Left renal pelvis (tissue), 4 donors: Measurements from ENCODE around the gene WFDC8. TPM values are rescaled to one million over a fixed set of nuclear protein-coding genes. Genes with fewer than 3 reads are reported as not detected.

Source experiments
- polyA plus RNA-seq, 4 donors: library from polyadenylated mRNA; unstranded; fragments of 120-200 nt; gene quantifications; one replicate each; pipeline ENCODE4 v1.2.1, GENCODE V29; 2013; ENCODE audit not compliant: insufficient read length in 4 of 4

Gene WFDC8
- polyA plus RNA-seq, 4 donors = 0.14 to 0.21 (median 0.14) TPM; not detected in 1

Other genes starting within 250 kb of the WFDC8 start
- gene SDC4, start 230.9 kb downstream of the WFDC8 start, polyA plus RNA-seq = 100 to 1,000 TPM in 3 of 4 donors, 10 to 100 TPM in 1; 36.5 to 173 (median 163) TPM
- 10 to 100 TPM; 27.8 to 32.4 (median 31.9) TPM for gene SYS1, start 216.1 kb downstream of the WFDC8 start, polyA plus RNA-seq
- 1 to 10 TPM in 2 of 4 donors, under 1 TPM in 2; 0.42 to 1.8 (median 1.2) TPM for gene TP53TG5, start 201.0 kb downstream of the WFDC8 start, polyA plus RNA-seq
- gene DBNDD2, start 171.0 kb downstream of the WFDC8 start, polyA plus RNA-seq = 10 to 100 TPM; 14.4 to 26.6 (median 25.3) TPM
- gene PIGT, start 163.1 kb downstream of the WFDC8 start, polyA plus RNA-seq = 100 to 1,000 TPM in 2 of 4 donors, 10 to 100 TPM in 2; 98.6 to 102 (median 100) TPM
- gene WFDC2, start 109.5 kb downstream of the WFDC8 start, polyA plus RNA-seq = 100 to 1,000 TPM in 3 of 4 donors, 10 to 100 TPM in 1; 10.7 to 228 (median 172) TPM
- not detected for gene SPINT3, start 63.7 kb downstream of the WFDC8 start, polyA plus RNA-seq
- gene WFDC6, start 39.8 kb downstream of the WFDC8 start, polyA plus RNA-seq = under 1 TPM in 1 of 4 donors, not detected in 3; 0.24 TPM
- under 1 TPM in 3 of 4 donors, not detected in 1; 0.13 to 0.50 (median 0.17) TPM for gene EPPIN, start 31.9 kb downstream of the WFDC8 start, polyA plus RNA-seq
- not detected for gene WFDC10A, start 50.5 kb upstream of the WFDC8 start, polyA plus RNA-seq
- not detected for gene WFDC9, start 52.0 kb upstream of the WFDC8 start, polyA plus RNA-seq
- not detected for gene WFDC11, start 91.0 kb upstream of the WFDC8 start, polyA plus RNA-seq
- under 1 TPM in 1 of 4 donors, not detected in 3; 0.13 TPM for gene WFDC13, start 122.8 kb upstream of the WFDC8 start, polyA plus RNA-seq
- not detected for gene WFDC10B, start 125.7 kb upstream of the WFDC8 start, polyA plus RNA-seq
- not detected for gene SPINT4, start 143.1 kb upstream of the WFDC8 start, polyA plus RNA-seq
- 1 to 10 TPM in 3 of 4 donors, under 1 TPM in 1; 0.90 to 1.6 (median 1.3) TPM for gene WFDC3, start 212.6 kb upstream of the WFDC8 start, polyA plus RNA-seq
- 10 to 100 TPM; 31.1 to 39.0 (median 34.4) TPM for gene DNTTIP1, start 212.7 kb upstream of the WFDC8 start, polyA plus RNA-seq
- gene UBE2C, start 233.4 kb upstream of the WFDC8 start, polyA plus RNA-seq = 10 to 100 TPM; 59.8 to 69.9 (median 67.4) TPM
- gene TNNC2, start 248.0 kb upstream of the WFDC8 start, polyA plus RNA-seq = 1 to 10 TPM in 1 of 4 donors, under 1 TPM in 3; 0.47 to 1.3 (median 0.58) TPM